Measurements from ENCODE around the gene SIGLEC9. TPM values are rescaled to one million over a fixed set of nuclear protein-coding genes. Genes with fewer than 3 reads are reported as not detected.

Gene SIGLEC9
- total RNA-seq, 4 donors from 2014 or later: 0.51 to 2.6 (median 1.7) TPM

DNA sequence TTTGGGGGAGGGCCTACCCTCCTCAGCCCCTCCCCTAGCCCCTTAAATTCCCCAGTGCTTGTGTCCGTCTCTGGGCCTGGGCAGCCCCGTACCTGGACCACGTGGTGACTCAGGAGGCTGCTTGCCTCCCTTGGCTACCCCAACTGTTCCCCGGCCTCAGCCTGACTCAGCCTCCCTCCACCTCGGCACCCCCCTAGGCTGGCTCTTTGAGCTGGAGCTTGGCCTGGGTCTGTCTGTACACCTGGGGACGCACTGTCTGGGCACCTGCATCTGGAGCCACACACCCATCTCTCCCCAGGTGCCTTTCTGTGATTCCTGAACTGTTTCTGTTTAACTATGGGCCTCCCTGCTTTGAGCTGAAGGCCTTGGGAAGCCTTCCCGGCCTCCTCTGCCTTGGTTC lies 40.2 kb upstream of the SIGLEC9 start:
- Histone ChIP-seq H3K4me3 (no peak overlapping the region), H3K27ac (no peak overlapping the region), H3K9me3 (no peaks in the 10 kb centered on the region), H3K4me1 (no peaks in the 10 kb centered on the region), H3K36me3 (no peaks in the 10 kb centered on the region), H3K27me3 (no peaks in the 10 kb centered on the region)
- no peak for DNase-seq
- TF ChIP-seq CTCF (IDR thresholded peaks at IDR 0.05) (no peak), POLR2A (IDR thresholded peaks at IDR 0.05) (no peak)
- intact Hi-C loops (cut with DNase I; ENCODE audit: low total_unique reads): no loop called here

DNA sequence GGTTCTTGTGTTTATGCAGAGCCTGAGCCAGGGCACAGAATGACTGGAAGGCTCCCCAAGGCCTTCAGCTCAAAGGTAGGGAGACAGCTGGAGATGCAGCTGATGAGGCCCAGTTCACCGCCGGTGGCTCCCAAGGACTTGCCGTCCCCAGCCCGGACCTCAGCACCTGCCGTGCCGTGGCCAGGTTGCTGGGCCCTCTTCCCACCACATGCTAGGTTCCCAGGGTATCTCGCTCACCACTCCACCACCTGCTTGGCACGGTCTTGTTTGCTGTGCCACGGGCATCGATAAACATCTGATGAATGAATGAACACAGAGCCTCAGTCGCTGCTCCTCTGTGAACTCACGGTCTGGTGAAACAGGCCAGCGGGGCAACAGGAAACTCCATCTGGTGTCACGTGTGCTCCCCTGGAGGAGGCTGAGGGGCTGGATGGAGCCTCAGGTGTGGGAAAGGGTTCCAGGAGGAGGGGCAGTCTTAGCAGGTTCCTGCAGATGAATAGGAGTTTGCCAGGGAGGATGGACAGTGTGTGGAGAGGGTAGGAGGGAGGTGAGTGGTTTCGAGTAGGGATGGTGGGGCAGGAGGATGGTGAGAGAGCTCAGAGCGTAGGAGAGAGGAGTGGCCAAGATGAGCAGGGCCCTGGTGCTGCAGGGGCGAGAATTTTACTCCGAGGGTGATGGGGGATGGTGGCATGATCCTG lies 38.4 kb upstream of the SIGLEC9 start:
- no peaks in the 10 kb centered on the region for H3K36me3 ChIP-seq
- H3K4me1 ChIP-seq: no peaks in the 10 kb centered on the region
- no peak for TF ChIP-seq CTCF (IDR thresholded peaks at IDR 0.05)
- no peaks in the 10 kb centered on the region for H3K27me3 ChIP-seq
- intact Hi-C loops (cut with DNase I; ENCODE audit: low total_unique reads): no loop called here
- H3K27ac ChIP-seq: no peak overlapping the region
- no peak overlapping the region for H3K4me3 ChIP-seq
- no peak for DNase-seq
- H3K9me3 ChIP-seq: no peaks in the 10 kb centered on the region

DNA sequence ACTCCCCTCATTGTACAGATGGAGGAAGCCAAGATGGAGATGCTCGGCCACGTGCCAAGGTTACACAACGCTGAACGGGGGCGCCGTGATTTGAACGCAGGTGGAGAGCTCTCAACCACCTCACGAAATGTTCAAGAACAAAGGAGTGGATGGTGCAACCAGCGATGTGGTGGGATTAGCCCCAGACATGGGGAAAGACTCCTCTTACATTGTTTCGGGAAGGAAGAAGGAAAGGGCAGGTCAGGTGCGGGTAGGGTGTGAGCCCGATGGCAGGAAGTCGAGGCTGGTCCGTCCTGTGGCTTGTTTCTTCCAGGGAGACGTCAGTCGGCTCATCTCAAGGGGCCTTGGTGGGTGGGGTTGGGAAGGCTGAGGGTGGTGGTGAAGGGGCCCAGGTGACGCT lies 34.9 kb upstream of the SIGLEC9 start:
- H3K27ac ChIP-seq: no peak overlapping the region
- no peak overlapping the region for H3K4me3 ChIP-seq
- intact Hi-C loops (cut with DNase I; ENCODE audit: low total_unique reads): no loop called here
- TF ChIP-seq CTCF (IDR thresholded peaks at IDR 0.05) (no peak), POLR2A (IDR thresholded peaks at IDR 0.05) (no peak)
- H3K36me3 ChIP-seq: no peaks in the 10 kb centered on the region
- DNase-seq: no peak
- H3K4me1 ChIP-seq: no peaks in the 10 kb centered on the region
- H3K27me3 ChIP-seq: no peaks in the 10 kb centered on the region
- H3K9me3 ChIP-seq: no peaks in the 10 kb centered on the region

- intact Hi-C loops (cut with DNase I; ENCODE audit: low total_unique reads): no loop called here
- no peak overlapping the region for H3K27ac ChIP-seq
- no peaks in the 10 kb centered on the region for H3K9me3 ChIP-seq
- no peaks in the 10 kb centered on the region for H3K4me1 ChIP-seq
- TF ChIP-seq POLR2A (IDR thresholded peaks at IDR 0.05) (no peak), CTCF (IDR thresholded peaks at IDR 0.05) (no peak)
- H3K4me3 ChIP-seq: no peak overlapping the region
- no peaks in the 10 kb centered on the region for H3K36me3 ChIP-seq
- no peaks in the 10 kb centered on the region for H3K27me3 ChIP-seq
- DNase-seq: no peak
Observed at GRCh38 chr19:51090471-51090870, 34.2 kb upstream of the SIGLEC9 start.

- no peaks in the 10 kb centered on the region for H3K4me1 ChIP-seq
- TF ChIP-seq CTCF (IDR thresholded peaks at IDR 0.05) (no peak), POLR2A (IDR thresholded peaks at IDR 0.05) (no peak)
- no peak overlapping the region for H3K27ac ChIP-seq
- no peak for DNase-seq
- no peaks in the 10 kb centered on the region for H3K27me3 ChIP-seq
- no peaks in the 10 kb centered on the region for H3K36me3 ChIP-seq
- no peaks in the 10 kb centered on the region for H3K9me3 ChIP-seq
- intact Hi-C loops (cut with DNase I; ENCODE audit: low total_unique reads): no loop called here
- no peak overlapping the region for H3K4me3 ChIP-seq
Observed at GRCh38 chr19:51091126-51091525, 33.6 kb upstream of the SIGLEC9 start.
